Activated naive CD4-positive, alpha-beta T cell treated with anti-CD3 and anti-CD28 coated beads, Interleukin-2, amount 50 U/mL, for 24 hours (primary cell): ENCODE measurements around the gene LEKR1.
"Not testable (repeated sequence)": the region's sequence is repeated elsewhere in the genome, so short reads cannot be mapped to it uniquely, and the experiment has no call there.

ENCODE experiments used
- H3K27ac Mint-ChIP-seq: one replicate; pipeline ENCODE4 v1.8.0; 2021; ENCODE audit warnings: mild to moderate bottlenecking, mixed read lengths
- H3K27me3 Mint-ChIP-seq: one replicate; pipeline ENCODE4 v1.8.0; 2021; ENCODE audit warnings: mixed read lengths
- H3K36me3 Mint-ChIP-seq: one replicate; pipeline ENCODE4 v1.8.0; 2021; ENCODE audit warnings: mixed read lengths
- H3K4me1 Mint-ChIP-seq: one replicate; pipeline ENCODE4 v1.8.0; 2021; ENCODE audit warnings: mixed read lengths
- H3K4me3 Mint-ChIP-seq: one replicate; pipeline ENCODE4 v1.8.0; 2021; ENCODE audit warnings: mild to moderate bottlenecking, mixed read lengths
- H3K9me3 Mint-ChIP-seq: one replicate; pipeline ENCODE4 v1.8.0; 2021; ENCODE audit warnings: mixed read lengths

The LEKR1 gene

DNA sequence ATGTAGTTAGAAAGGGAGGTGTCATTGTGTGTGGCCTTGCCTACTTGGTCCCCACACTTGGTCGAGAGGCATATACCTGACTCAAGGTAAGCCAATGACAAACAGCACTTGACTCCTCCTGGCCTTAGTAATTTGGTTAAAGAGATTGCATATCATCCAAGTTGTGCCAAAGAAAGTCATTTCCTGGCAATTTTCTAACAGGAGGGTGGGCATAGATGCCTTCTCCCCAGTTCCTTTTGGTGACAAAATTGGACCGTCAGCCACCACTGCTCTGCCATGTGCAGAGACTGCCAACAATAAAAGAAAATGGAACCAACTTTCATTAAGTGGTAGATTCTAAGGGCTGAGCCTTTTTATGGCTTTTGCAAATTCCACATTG is 7.9 kb upstream of the LEKR1 start:
- peak overlapping the region; percentile 95 for H3K4me3 Mint-ChIP-seq
- no peaks in the 10 kb centered on the region for H3K9me3 Mint-ChIP-seq
- H3K36me3 Mint-ChIP-seq: peaks cover 5% of the 10 kb centered on the region
- H3K4me1 Mint-ChIP-seq: peaks cover 32% of the 10 kb centered on the region
- peak overlapping the region; percentile 99 for H3K27ac Mint-ChIP-seq
- H3K27me3 Mint-ChIP-seq: no peaks in the 10 kb centered on the region

DNA sequence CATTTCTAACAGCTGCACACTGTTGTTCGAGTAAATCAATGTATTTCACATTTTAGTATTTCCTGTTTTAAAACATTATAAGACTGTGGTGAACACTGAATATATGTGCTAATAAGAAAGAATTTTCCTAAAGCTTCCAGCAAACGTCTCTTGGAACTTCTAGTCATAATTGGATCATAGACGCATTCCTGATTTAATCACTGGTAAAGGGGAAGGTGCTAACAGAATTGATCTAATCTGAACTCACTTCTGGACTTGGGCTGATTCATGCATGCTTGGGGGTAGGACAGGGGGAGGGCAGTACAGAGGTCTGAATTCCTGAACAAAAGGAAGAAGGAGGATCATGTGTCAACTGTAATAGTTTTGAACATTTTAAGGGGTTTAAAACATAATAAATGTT is 7.3 kb upstream of the LEKR1 start:
- peak overlapping the region; percentile 79 for H3K27ac Mint-ChIP-seq
- H3K4me1 Mint-ChIP-seq: peaks cover 29% of the 10 kb centered on the region
- peaks cover 2% of the 10 kb centered on the region for H3K36me3 Mint-ChIP-seq
- H3K4me3 Mint-ChIP-seq: no peak overlapping the region
- H3K27me3 Mint-ChIP-seq: no peaks in the 10 kb centered on the region
- H3K9me3 Mint-ChIP-seq: no peaks in the 10 kb centered on the region

DNA sequence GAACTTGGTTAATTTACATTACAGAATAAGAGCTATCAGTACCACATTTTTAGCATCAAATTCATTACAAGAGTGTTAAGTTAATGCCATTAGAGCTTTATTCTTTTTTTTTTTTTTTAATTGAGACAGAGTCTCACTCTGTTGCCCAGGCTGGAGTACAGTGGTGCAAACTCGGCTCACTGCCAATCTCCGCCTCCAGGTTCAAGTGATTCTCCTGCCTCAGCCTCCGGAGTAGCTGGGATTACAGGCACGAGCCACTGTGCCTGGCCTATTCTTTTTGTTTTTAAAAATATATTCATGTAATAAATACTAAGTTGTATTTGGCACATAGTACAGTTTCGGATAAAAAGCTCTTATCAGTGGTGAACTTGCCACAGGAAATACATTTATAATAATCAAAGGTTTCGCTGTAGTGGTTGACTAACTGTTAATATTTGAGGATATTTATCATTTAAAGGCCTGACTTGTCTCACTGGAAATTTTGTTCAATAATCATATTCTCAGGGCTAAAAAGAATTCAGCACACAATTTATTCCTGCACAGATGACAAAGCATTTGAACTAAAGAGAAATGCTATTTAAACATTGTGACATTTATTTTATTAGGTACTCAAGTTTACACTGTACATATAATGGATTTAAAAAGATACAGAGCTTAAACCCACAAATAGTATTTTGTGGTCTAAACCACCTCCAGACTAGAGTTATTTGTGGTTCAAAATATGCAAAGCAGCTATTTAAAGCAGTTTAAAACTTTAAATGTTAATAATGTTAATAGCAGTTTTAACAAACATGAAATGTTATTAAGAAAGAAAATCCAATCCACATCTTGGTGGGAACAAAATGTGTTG is 6.1 kb upstream of the LEKR1 start:
- no peaks in the 10 kb centered on the region for H3K9me3 Mint-ChIP-seq
- H3K4me1 Mint-ChIP-seq: peaks cover 29% of the 10 kb centered on the region
- H3K27ac Mint-ChIP-seq: no peak overlapping the region
- no peaks in the 10 kb centered on the region for H3K27me3 Mint-ChIP-seq
- H3K36me3 Mint-ChIP-seq: peaks cover 2% of the 10 kb centered on the region
- H3K4me3 Mint-ChIP-seq: no peak overlapping the region

DNA sequence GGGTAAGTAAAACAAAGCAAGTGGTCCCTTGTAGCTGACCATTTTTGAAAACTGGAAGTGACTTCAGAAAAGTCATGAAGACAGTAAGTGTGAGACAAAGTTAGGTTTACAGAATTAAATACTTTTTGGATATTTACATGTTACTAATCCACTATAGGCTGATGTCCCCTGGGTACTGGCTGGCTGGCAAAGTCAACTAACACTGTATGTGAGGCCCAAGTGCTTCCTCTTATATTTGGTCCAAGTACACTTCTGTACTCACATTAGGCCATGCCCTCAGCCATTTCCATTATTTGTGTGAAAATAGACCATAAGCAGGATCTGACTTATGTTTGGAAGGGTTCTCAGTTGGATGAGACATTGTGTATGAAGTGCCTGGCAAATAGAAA is 5.5 kb upstream of the LEKR1 start:
- peaks cover 31% of the 10 kb centered on the region for H3K4me1 Mint-ChIP-seq
- H3K27me3 Mint-ChIP-seq: no peaks in the 10 kb centered on the region
- H3K9me3 Mint-ChIP-seq: no peaks in the 10 kb centered on the region
- no peak overlapping the region for H3K4me3 Mint-ChIP-seq
- H3K27ac Mint-ChIP-seq: no peak overlapping the region
- H3K36me3 Mint-ChIP-seq: peaks cover 2% of the 10 kb centered on the region

DNA sequence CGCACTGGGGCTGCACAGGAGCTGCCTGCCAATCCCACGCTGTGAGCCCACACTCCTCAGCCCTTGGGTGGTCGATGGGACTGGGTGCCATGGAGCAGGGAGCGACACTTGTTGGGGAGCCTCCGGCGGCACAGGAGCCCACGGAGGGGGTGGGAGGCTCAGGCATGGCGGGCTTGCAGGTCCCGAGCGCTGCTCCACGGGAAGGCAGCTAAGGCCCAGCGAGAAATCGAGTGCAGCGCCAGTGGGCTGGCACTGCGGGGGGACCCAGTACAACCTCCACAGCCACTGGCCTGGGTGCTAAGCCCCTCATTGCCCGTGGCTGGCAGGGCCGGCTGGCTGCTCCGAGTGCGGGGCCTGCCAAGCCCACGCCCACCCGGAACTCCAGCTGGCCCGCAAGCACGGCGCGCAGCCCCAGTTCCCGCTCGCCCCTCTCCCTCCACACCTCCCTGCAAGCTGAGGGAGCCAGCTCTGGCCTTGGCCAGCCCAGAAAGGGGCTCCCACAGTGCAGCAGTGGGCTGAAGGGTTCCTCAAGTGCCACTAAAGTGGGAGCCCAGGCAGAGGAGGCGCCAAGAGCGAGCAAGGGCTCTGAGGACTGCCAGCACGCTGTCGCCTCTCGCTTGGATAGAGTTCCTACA is 3.4 kb upstream of the LEKR1 start:
- not testable (repeated sequence) for H3K27ac Mint-ChIP-seq, H3K9me3 Mint-ChIP-seq, H3K4me3 Mint-ChIP-seq, H3K27me3 Mint-ChIP-seq, H3K36me3 Mint-ChIP-seq
- peaks cover 34% of the 10 kb centered on the region for H3K4me1 Mint-ChIP-seq

DNA sequence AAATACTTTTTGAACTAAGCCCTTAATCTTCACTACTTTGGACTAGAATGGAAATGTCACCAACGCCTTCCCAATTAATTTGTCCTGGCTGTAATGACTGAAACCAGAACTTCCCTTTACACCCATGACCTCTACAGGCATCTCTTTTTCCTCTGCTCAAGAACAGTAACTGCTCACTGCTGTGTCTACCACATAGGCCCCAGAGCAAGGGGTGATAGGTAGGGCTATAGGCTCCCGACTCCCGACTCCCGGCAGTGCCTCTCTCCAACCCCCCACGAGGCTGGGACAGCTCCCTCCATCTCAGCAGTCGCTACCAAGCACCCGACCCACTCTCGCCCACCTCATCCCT is 384 bp upstream of the LEKR1 start:
- H3K4me1 Mint-ChIP-seq: peaks cover 22% of the 10 kb centered on the region
- H3K36me3 Mint-ChIP-seq: no peaks in the 10 kb centered on the region
- peak overlapping the region; percentile 90 for H3K4me3 Mint-ChIP-seq
- no peaks in the 10 kb centered on the region for H3K27me3 Mint-ChIP-seq
- peak overlapping the region; percentile 98 for H3K27ac Mint-ChIP-seq
- H3K9me3 Mint-ChIP-seq: no peaks in the 10 kb centered on the region

DNA sequence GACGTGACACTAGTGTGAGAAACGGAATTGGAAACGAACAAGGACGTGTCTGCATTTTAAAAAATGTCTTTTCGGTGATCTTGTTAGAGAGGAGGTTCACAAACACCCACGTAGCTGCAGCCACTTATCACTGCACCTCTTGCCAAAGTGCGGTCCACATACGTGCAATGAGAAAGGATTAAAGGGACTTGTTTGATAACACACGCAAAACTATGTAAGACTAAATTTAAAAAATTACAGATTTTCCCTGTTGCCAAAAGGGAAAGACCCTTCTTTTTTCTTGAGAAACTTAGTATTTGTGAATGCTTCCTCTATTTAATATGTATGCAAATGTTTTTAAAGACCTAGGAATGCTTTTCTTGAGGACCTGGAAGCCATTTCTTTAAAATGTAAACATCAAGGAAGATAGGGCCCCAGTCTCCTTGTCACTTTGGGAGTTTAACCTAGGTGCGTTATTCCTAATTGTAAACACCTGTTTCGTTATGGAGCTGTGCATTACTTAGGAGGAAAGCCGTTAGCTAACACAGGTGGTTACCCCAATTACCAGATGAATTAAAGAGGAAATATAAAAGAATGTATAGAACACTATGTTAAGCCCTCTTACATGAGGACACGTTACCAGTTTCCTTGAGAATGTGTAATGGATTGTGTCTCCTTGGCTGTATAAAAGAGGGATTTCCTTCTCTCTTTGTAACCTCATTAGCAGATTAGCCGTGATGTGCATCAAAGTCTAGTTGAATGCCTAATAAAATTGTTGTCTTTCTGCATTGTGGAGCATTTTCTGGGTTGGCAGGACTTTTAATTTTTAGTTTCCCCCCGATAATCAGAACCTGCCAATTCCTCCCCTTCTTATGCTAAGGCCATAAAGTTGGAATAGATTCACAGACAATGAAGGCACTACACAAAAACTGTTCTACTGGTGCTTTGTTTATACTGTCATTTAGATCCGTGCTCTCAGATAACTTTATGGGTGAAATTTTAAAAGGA is 1.0 kb downstream of the LEKR1 start:
- Mint-ChIP-seq H3K4me3 (peak overlapping the region; percentile 90), H3K36me3 (no peaks in the 10 kb centered on the region), H3K27me3 (no peaks in the 10 kb centered on the region), H3K9me3 (no peaks in the 10 kb centered on the region), H3K27ac (peak overlapping the region; percentile 98), H3K4me1 (peaks cover 22% of the 10 kb centered on the region)

DNA sequence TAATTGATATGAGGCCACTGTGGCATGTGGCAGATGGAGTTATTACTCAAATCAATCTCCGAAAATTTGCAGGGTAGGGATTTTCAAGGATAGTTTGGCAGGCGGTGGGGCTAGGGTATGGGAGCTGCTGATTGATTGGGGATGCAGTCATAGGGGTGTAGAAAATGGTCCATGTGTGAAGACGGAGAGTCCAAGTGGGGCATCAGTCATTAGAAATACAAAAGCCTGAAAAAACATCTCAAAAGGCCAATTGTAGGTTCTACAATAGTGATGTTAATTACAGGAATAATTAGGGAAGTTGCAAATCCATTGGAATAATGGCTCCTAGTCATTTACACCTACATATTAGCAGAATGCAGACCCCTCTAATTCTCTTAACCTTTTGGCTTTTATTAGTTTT is 4.9 kb downstream of the LEKR1 start:
- H3K4me1 Mint-ChIP-seq: peaks cover 13% of the 10 kb centered on the region
- H3K27me3 Mint-ChIP-seq: no peaks in the 10 kb centered on the region
- no peak overlapping the region for H3K27ac Mint-ChIP-seq
- no peaks in the 10 kb centered on the region for H3K36me3 Mint-ChIP-seq
- no peaks in the 10 kb centered on the region for H3K9me3 Mint-ChIP-seq
- H3K4me3 Mint-ChIP-seq: no peak overlapping the region

DNA sequence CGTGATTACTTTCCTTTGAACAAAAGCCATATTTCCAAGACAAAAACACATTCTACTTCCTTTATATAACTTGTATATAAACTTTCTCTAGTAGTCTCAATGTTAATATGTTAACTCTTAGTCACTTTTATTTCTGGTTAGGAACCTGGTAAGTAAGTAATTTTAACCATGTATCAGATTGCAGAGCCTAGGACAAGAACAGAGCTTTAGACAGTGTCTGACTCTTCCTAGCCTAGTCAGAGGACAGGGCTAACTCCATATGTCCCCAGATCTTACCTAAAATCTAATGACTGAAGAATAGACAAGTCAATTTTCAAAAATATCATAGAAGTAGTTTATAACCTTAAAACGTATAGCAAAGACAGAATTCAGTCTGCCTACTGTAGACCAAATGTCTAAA is 8.3 kb downstream of the LEKR1 start:
- H3K27me3 Mint-ChIP-seq: no peaks in the 10 kb centered on the region
- H3K9me3 Mint-ChIP-seq: no peaks in the 10 kb centered on the region
- no peak overlapping the region for H3K4me3 Mint-ChIP-seq
- H3K36me3 Mint-ChIP-seq: no peaks in the 10 kb centered on the region
- H3K27ac Mint-ChIP-seq: no peak overlapping the region
- H3K4me1 Mint-ChIP-seq: no peaks in the 10 kb centered on the region

DNA sequence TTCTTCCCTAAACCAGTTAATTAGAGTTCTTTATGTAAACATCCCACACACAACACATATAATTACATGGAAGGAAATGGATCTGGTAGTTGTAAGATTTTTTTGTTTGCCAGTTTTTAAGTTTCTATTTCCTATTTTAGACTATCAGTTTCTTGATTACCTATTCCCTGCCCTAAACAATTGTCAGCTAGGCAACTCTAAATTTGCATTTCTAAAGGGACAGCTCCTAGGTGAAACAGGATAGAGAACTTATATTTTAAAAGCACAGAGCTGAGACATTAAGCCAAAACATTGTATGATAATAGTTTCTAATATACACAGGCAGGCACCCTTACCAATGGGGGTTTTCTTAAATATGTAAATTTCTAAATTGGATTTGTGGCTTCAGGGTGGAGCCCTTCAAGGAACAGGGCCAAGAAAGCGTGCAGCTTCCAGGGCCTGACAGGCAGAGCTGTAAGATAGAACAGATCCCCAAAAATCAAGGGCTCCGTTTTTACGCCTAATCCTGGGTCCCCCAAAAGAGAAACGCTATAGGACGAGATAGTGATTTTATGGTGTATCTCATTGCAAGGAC is 8.9 kb downstream of the LEKR1 start:
- Mint-ChIP-seq H3K9me3 (no peaks in the 10 kb centered on the region), H3K36me3 (no peaks in the 10 kb centered on the region), H3K27me3 (no peaks in the 10 kb centered on the region), H3K4me1 (no peaks in the 10 kb centered on the region), H3K4me3 (no peak overlapping the region), H3K27ac (no peak overlapping the region)

DNA sequence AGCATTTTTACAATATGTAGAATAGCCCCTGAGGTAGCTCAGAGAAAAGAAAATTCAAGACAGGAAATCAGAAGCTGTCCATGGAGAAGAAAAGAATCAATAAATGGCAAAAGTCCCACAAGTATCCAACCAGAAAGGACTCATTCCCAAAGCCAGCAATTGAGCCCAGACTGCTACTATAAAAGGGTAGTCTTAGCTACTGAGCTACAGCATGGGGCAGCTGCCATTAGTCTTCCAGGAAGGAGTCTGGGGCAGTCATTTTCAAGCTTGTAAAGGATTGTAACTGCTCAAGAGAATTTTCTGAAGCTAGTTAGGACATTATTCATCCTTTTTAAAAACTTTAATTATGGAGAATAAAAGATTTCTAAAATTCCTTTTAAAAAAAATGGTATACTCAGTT is 10.5 kb downstream of the LEKR1 start:
- Mint-ChIP-seq H3K27ac (no peak overlapping the region), H3K27me3 (no peaks in the 10 kb centered on the region), H3K4me1 (no peaks in the 10 kb centered on the region), H3K9me3 (no peaks in the 10 kb centered on the region), H3K4me3 (no peak overlapping the region), H3K36me3 (no peaks in the 10 kb centered on the region)

DNA sequence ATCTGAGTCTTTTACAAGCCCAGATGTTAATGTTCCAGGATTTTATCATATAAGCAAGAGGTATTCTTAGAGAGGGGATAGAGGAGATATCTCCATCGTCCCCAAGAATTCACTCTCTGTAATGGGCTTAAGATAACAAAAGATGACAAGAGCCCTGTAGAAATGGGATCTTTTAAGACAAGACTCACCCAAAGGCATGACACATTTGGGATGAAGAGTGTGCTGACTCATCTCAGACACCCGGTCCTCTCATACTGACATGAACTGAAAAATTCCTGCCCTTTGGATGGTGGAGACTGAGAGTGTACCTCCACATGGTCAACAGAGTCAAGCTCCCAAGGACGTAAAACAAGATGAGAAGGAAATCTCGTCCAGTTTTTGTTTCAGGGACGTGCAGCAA is 11.0 kb downstream of the LEKR1 start:
- Mint-ChIP-seq H3K36me3 (no peaks in the 10 kb centered on the region), H3K4me3 (no peak overlapping the region), H3K4me1 (no peaks in the 10 kb centered on the region), H3K27ac (no peak overlapping the region), H3K9me3 (no peaks in the 10 kb centered on the region), H3K27me3 (no peaks in the 10 kb centered on the region)

DNA sequence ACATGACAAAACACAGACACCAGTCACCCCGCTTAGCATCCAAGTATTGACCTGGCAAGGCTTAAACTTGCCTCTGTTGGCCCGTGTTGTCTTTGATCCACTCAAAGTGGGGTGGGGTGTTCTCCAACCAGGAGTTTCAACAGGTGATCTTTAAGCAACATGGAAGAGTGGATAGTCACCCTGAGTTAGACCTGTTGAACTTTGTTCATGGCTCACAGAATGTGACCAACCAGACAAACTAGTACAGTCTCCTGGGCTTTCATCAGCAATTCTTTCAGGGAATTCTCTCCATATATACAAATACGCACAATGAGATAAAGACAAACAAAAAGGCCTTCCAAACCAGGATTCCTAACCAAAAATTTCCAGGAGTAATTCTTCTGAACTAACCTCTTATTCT is 11.9 kb downstream of the LEKR1 start:
- H3K27ac Mint-ChIP-seq: no peak overlapping the region
- no peak overlapping the region for H3K4me3 Mint-ChIP-seq
- H3K27me3 Mint-ChIP-seq: no peaks in the 10 kb centered on the region
- no peaks in the 10 kb centered on the region for H3K4me1 Mint-ChIP-seq
- no peaks in the 10 kb centered on the region for H3K36me3 Mint-ChIP-seq
- no peaks in the 10 kb centered on the region for H3K9me3 Mint-ChIP-seq

DNA sequence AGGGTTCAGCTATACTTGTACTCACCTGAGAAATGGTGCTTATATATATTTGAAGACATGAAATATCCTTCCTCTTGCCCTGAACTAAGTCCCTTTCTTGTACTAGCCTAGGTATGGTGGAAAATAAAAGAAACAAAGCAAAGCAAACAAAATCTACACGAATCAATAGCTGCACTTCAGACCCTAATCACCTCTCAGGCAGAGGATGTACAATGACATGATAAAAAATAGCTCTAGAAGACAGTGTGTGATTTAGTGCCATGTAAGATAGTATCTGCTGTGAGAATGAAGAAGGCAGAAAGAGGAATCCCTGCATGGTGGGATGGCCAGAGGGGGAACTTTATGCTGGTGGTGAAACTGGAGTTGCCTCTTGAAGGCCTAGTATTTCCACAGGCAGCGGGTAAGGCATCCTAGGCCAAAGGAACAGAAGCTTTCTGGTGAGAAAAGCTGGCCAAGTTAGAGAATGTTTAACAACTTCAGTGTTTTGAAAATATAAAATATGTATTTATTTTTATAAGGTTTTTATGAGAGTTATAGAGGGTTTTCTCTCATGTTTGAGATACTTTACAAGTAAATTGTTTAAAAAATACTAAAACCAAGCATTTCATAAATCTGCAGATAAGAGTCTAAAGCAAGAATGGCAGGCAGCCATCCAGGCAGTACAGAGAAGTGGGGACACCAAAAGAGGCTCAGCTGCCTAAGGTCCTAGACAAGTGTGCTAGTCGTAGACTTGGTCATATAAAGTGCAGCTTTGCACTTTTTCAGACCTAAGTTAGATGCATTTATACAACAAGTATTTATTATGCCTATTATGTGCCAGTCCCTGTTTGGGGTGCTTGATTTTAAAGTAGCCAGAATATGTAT is 14.9 kb downstream of the LEKR1 start:
- Mint-ChIP-seq H3K36me3 (no peaks in the 10 kb centered on the region), H3K9me3 (no peaks in the 10 kb centered on the region), H3K4me1 (no peaks in the 10 kb centered on the region), H3K27ac (no peak overlapping the region), H3K27me3 (peaks cover 3% of the 10 kb centered on the region), H3K4me3 (no peak overlapping the region)
